HCT116 (cell line): ENCODE data around the gene GPHN. TPM values are rescaled to one million over a fixed set of nuclear protein-coding genes. Genes with fewer than 3 reads are reported as not detected.

Experiments
- ATAC-seq: fragments of 200-7000 bp; cut with Tn5 transposase; 2 replicates; pipeline ENCODE4 v1.9.1; 2020; ENCODE audit warnings: mild to moderate bottlenecking, moderate library complexity
- BruUV-seq: library from RNA; stranded (reverse); fragments of 400-500 nt; replicated peaks from 2 replicates; lab custom pipeline; 2021; lab: Mats Ljungman, UMichigan
- CTCF ChIA-PET: fragments of 300-600 bp; sonication (Branson Sonifier 250); formaldehyde crosslinking; loops from one replicate; lab custom pipeline; 2021; ENCODE audit warnings: antibody characterized with exemption; lab: Charles Lee
- POLR2A ChIA-PET: fragments of 300-600, 350-600 bp; sonication (Branson Sonifier 250); formaldehyde crosslinking; loops from one replicate; lab custom pipeline; 2021; ENCODE audit warnings: antibody characterized with exemption; lab: Charles Lee
- RAD21 ChIA-PET, 2 experiments: fragments of 300-600 bp; sonication (Branson Sonifier 250); formaldehyde crosslinking; loops; one replicate each; lab custom pipeline; 2023; ENCODE audit warnings: low total read pairs in 2 of 2; ENCODE audit not compliant: uncharacterized antibody in 2 of 2, unreplicated experiment in 2 of 2, low non-redundant PET in 1 of 2; lab: Charles Lee
- DNase-seq: peaks from one replicate; pipeline ENCODE4 v3.0.0-alpha.2; 2010; ENCODE audit warnings: low read depth, low spot score
- H2AFZ ChIP-seq: fragments of 200-600 bp; shearing (Covaris generic), sonication (generic); 2 replicates; pipeline ENCODE4 v1.6.1; 2017; ENCODE audit warnings: low read depth, mixed run types, mixed read lengths, antibody characterized with exemption, low read length; ENCODE audit not compliant: poor library complexity, severe bottlenecking
- H3K27ac ChIP-seq: 2 replicates; pipeline ENCODE4 v1.5.1; 2012; ENCODE audit warnings: low read depth, low read length
- H3K27me3 ChIP-seq: fragments of 200-600 bp; sonication (generic); 2 replicates; pipeline ENCODE4 v1.6.1; 2016; ENCODE audit warnings: mixed run types, low read length, mixed read lengths; ENCODE audit not compliant: insufficient read depth
- H3K36me3 ChIP-seq, 2 experiments: fragments of 200-500 bp in 1 of 2; fragments of 200-600 bp in 1 of 2; sonication (Bioruptor generic) in 1 of 2; sonication (generic) in 1 of 2; 2 replicates each; pipeline versions ENCODE4 v1.5.1 to v1.6.1; 2014 to 2016; ENCODE audit warnings: low read length in 2 of 2, inconsistent platforms in 1 of 2, mixed read lengths in 1 of 2, mixed run types in 1 of 2; ENCODE audit not compliant: insufficient read depth in 2 of 2, control insufficient read depth in 1 of 2
- H3K4me1 ChIP-seq, 2 experiments: fragments of 200-600 bp in 1 of 2; sonication (generic) in 1 of 2; 2 replicates each; pipeline versions ENCODE4 v1.5.1 to v1.6.1; 2012 to 2017; ENCODE audit warnings: low read length in 2 of 2, inconsistent platforms in 1 of 2, mild to moderate bottlenecking in 1 of 2, mixed read lengths in 1 of 2, mixed run types in 1 of 2, moderate library complexity in 1 of 2; ENCODE audit not compliant: insufficient read depth in 2 of 2, control insufficient read depth in 1 of 2
- H3K4me2 ChIP-seq: fragments of 200-600 bp; sonication (generic); 2 replicates; pipeline ENCODE4 v1.6.1; 2017; ENCODE audit warnings: mixed run types, low read length, mixed read lengths
- H3K4me3 ChIP-seq, 2 experiments: fragments of 200-600 bp in 1 of 2; sonication (generic) in 1 of 2; replicated peaks in 1 of 2; 2 replicates each; pipeline ENCODE4 v1.5.1; 2011 to 2016; ENCODE audit warnings: low read length in 2 of 2, control low read depth in 1 of 2, low read depth in 1 of 2, mild to moderate bottlenecking in 1 of 2, mixed read lengths in 1 of 2, mixed run types in 1 of 2
- H3K79me2 ChIP-seq: fragments of 200-600 bp; sonication (generic); 2 replicates; pipeline ENCODE4 v1.6.1; 2017; ENCODE audit warnings: mild to moderate bottlenecking, mixed run types, low read length, moderate library complexity, mixed read lengths; ENCODE audit not compliant: insufficient read depth
- H3K9ac ChIP-seq: fragments of 200-600 bp; sonication (generic); 2 replicates; pipeline ENCODE4 v1.6.1; 2016; ENCODE audit warnings: low read length, mixed read lengths
- H3K9me2 ChIP-seq: fragments of 200-600 bp; sonication (generic), shearing (Covaris generic); 2 replicates; pipeline ENCODE4 v1.6.1; 2017; ENCODE audit warnings: mixed run types, mild to moderate bottlenecking, moderate library complexity; ENCODE audit not compliant: insufficient read depth
- H3K9me3 ChIP-seq, 2 experiments: fragments of 200-500 bp in 1 of 2; fragments of 200-600 bp in 1 of 2; sonication (Bioruptor generic) in 1 of 2; sonication (generic) in 1 of 2; 2 replicates each; pipeline ENCODE4 v1.6.1; 2014 to 2017; ENCODE audit warnings: low read length in 2 of 2, mixed read lengths in 2 of 2, inconsistent platforms in 1 of 2, low read depth in 1 of 2, mild to moderate bottlenecking in 1 of 2, mixed run types in 1 of 2, moderate library complexity in 1 of 2; ENCODE audit not compliant: control insufficient read depth in 1 of 2, insufficient read depth in 1 of 2
- H4K20me1 ChIP-seq: fragments of 200-600 bp; sonication (generic), shearing (Covaris generic); 2 replicates; pipeline ENCODE4 v1.6.1; 2017; ENCODE audit warnings: mixed run types, mild to moderate bottlenecking, moderate library complexity; ENCODE audit not compliant: insufficient read depth
- CBX3 ChIP-seq: IDR thresholded peaks from 2 replicates; pipeline ENCODE4 v1.6.1; 2012; ENCODE audit warnings: low read depth
- EGR1 ChIP-seq: IDR thresholded peaks from 2 replicates; pipeline ENCODE4 v1.6.1; 2012; ENCODE audit warnings: low read depth
- ELF1 ChIP-seq: IDR thresholded peaks from 2 replicates; pipeline ENCODE4 v1.6.1; 2012; ENCODE audit warnings: low read depth, borderline replicate concordance
- EZH2phosphoT487 ChIP-seq: fragments of 200-600 bp; IDR thresholded peaks from 2 replicates; pipeline ENCODE4 v1.6.1; 2018; ENCODE audit warnings: antibody characterized with exemption, borderline replicate concordance
- POLR2A ChIP-seq: IDR thresholded peaks from 2 replicates; pipeline ENCODE4 v1.7.0; 2011; ENCODE audit warnings: borderline replicate concordance; ENCODE audit not compliant: insufficient read depth, insufficient read length; ENCODE audit errors: extremely low read depth
- POLR2AphosphoS5 ChIP-seq: IDR thresholded peaks from 2 replicates; pipeline ENCODE4 v1.6.1; 2011; ENCODE audit warnings: mild to moderate bottlenecking, low read depth, low read length, moderate library complexity
- TCF7L2 ChIP-seq: IDR thresholded peaks from 2 replicates; pipeline ENCODE4 v1.7.0; 2011; ENCODE audit warnings: borderline replicate concordance, inconsistent platforms; ENCODE audit not compliant: insufficient read depth, insufficient read length; ENCODE audit errors: extremely low read depth
- ZFX ChIP-seq: fragments of 450-650 bp; IDR thresholded peaks from 2 replicates; pipeline ENCODE4 v1.6.1; 2017
- ZNF274 ChIP-seq: fragments of 200-500 bp; sonication (Bioruptor generic); IDR thresholded peaks from 2 replicates; pipeline ENCODE4 v1.6.1; 2014; ENCODE audit warnings: mild to moderate bottlenecking, low read depth, low read length, inconsistent platforms
- intact Hi-C: fragments of 100-400 bp; cut with micrococcal nuclease; formaldehyde crosslinking; loops from 2 replicates; pipeline ENCODE4 v1.10.0; 2022
- total RNA-seq: library from RNA; stranded (reverse); gene quantifications from one replicate; pipeline ENCODE4 v1.2.1, GENCODE V29; 2021; ENCODE audit not compliant: unreplicated experiment
- TF ChIP-seq, protein P1 (sequence below): IDR thresholded peaks from 2 replicates; pipeline ENCODE4 v1.6.1; 2012; ENCODE audit warnings: low read depth
- TF ChIP-seq, protein P2 (sequence below): IDR thresholded peaks from 2 replicates; pipeline ENCODE4 v1.6.1; 2011; ENCODE audit warnings: mild to moderate bottlenecking, low read length, moderate library complexity; ENCODE audit not compliant: insufficient replicate concordance; ENCODE audit errors: extremely low read depth
- TF ChIP-seq, protein P3 (sequence below): IDR thresholded peaks from 2 replicates; pipeline ENCODE4 v1.6.1; 2012

The GPHN gene
- total RNA-seq, 1 experiment from 2014 or later = 43.8 TPM

DNA sequence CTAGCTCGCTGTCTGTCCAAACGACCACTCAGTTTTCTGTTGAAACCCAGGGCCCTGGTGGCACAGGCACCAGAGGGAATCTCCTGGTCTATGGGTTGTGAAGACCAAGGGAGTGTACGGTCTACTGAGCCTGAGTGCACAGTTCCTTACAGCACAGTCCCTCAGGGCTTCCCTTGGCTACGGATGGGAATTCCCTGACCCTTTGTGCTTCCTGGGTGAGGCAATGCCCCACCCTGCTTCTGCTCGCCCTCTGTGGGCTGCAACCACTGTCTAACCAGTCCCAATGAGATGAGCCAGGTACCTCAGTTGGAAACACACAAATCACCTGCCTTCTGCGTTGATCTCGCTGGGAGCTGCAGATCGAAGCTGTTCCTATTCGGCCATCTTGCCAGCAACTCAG, 22.6 kb downstream of the GPHN start:
- POLR2A ChIA-PET = no interaction called here
- Histone ChIP-seq H3K36me3 (no peaks in the 10 kb centered on the region), H3K4me3 (no peak overlapping the region), H4K20me1 (peaks cover 6% of the 10 kb centered on the region; the same call in 1 of the 2 replicates), H2AFZ (no peak overlapping the region), H3K4me1 (no peaks in the 10 kb centered on the region; a peak in 1 of 4 replicates)
- CTCF ChIA-PET = no interaction called here
- no peak for TF ChIP-seq EGR1
- TF ChIP-seq, protein P1, sequence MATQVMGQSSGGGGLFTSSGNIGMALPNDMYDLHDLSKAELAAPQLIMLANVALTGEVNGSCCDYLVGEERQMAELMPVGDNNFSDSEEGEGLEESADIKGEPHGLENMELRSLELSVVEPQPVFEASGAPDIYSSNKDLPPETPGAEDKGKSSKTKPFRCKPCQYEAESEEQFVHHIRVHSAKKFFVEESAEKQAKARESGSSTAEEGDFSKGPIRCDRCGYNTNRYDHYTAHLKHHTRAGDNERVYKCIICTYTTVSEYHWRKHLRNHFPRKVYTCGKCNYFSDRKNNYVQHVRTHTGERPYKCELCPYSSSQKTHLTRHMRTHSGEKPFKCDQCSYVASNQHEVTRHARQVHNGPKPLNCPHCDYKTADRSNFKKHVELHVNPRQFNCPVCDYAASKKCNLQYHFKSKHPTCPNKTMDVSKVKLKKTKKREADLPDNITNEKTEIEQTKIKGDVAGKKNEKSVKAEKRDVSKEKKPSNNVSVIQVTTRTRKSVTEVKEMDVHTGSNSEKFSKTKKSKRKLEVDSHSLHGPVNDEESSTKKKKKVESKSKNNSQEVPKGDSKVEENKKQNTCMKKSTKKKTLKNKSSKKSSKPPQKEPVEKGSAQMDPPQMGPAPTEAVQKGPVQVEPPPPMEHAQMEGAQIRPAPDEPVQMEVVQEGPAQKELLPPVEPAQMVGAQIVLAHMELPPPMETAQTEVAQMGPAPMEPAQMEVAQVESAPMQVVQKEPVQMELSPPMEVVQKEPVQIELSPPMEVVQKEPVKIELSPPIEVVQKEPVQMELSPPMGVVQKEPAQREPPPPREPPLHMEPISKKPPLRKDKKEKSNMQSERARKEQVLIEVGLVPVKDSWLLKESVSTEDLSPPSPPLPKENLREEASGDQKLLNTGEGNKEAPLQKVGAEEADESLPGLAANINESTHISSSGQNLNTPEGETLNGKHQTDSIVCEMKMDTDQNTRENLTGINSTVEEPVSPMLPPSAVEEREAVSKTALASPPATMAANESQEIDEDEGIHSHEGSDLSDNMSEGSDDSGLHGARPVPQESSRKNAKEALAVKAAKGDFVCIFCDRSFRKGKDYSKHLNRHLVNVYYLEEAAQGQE = no peak
- no peak for TF ChIP-seq ZNF274
- TF ChIP-seq CBX3 = no peak
- TF ChIP-seq POLR2AphosphoS5 = no peak
- TF ChIP-seq ELF1 = no peak
- TF ChIP-seq TCF7L2 = no peak
- TF ChIP-seq POLR2A = no peak
- TF ChIP-seq, protein P2, sequence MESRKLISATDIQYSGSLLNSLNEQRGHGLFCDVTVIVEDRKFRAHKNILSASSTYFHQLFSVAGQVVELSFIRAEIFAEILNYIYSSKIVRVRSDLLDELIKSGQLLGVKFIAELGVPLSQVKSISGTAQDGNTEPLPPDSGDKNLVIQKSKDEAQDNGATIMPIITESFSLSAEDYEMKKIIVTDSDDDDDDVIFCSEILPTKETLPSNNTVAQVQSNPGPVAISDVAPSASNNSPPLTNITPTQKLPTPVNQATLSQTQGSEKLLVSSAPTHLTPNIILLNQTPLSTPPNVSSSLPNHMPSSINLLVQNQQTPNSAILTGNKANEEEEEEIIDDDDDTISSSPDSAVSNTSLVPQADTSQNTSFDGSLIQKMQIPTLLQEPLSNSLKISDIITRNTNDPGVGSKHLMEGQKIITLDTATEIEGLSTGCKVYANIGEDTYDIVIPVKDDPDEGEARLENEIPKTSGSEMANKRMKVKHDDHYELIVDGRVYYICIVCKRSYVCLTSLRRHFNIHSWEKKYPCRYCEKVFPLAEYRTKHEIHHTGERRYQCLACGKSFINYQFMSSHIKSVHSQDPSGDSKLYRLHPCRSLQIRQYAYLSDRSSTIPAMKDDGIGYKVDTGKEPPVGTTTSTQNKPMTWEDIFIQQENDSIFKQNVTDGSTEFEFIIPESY = no peak
- TF ChIP-seq, protein P3, sequence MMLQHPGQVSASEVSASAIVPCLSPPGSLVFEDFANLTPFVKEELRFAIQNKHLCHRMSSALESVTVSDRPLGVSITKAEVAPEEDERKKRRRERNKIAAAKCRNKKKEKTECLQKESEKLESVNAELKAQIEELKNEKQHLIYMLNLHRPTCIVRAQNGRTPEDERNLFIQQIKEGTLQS = no peak
- no peak for TF ChIP-seq ZFX
- TF ChIP-seq EZH2phosphoT487 = no peak
- TF ChIP-seq, all 23 proteins: peak for 0
- intact Hi-C loops = no loop called here
- BruUV-seq = no TSS peak
- DNase-seq (no peak), ATAC-seq (no peak)
- Histone ChIP-seq H3K9me2 (no peaks in the 10 kb centered on the region), H3K27me3 (no peaks in the 10 kb centered on the region), H3K27ac (no peak overlapping the region), H3K79me2 (peaks cover 95% of the 10 kb centered on the region), H3K4me2 (no peak overlapping the region), H3K9ac (no peak overlapping the region), H3K9me3 (no peaks in the 10 kb centered on the region)
- RAD21 ChIA-PET = no interaction called here
